Stomach (tissue), 9 donors: Measurements from ENCODE around the gene SUN1. TPM values are rescaled to one million over a fixed set of nuclear protein-coding genes. Genes with fewer than 3 reads are reported as not detected.

Experiments
- DNase-seq, 2 donors: peaks; one replicate each; pipeline versions ENCODE4 v3.0.0 to v3.0.0-alpha.2; 2013 to 2019
- H3K27ac ChIP-seq, 5 donors: fragments of 200-600 bp in 4 of 5; sonication (generic) in 4 of 5; one replicate each; pipeline ENCODE4 v1.5.1; 2013 to 2019; ENCODE audit warnings: mild to moderate bottlenecking in 1 of 5, moderate library complexity in 1 of 5
- H3K27me3 ChIP-seq, 3 donors: fragments of 200-600 bp; sonication (generic); one replicate each; pipeline ENCODE4 v1.5.1; 2017 to 2019; ENCODE audit warnings: mixed run types in 1 of 3
- H3K36me3 ChIP-seq, 4 donors: fragments of 200-600 bp; sonication (generic); 1 replicate in 3 of 4; 2 replicates in 1 of 4; pipeline ENCODE4 v1.5.1; 2016 to 2019
- H3K4me1 ChIP-seq, 4 donors: fragments of 200-600 bp; sonication (generic); one replicate each; pipeline ENCODE4 v1.5.1; 2016 to 2019
- H3K4me3 ChIP-seq, 4 donors: fragments of 200-600 bp; sonication (generic) in 3 of 4; one replicate each; pipeline ENCODE4 v1.5.1; 2016 to 2019; ENCODE audit warnings: mild to moderate bottlenecking in 1 of 4
- H3K9me3 ChIP-seq, 4 donors: fragments of 200-600 bp; sonication (generic); one replicate each; pipeline ENCODE4 v1.5.1; 2016 to 2019
- CTCF ChIP-seq, 7 experiments: fragments of 450-650 bp in 4 of 7; fragments of 200-600 bp in 3 of 7; sonication (generic) in 3 of 7; IDR thresholded peaks; one replicate each; pipeline ENCODE4 v1.5.1; 2016 to 2019; ENCODE audit warnings: antibody characterized with exemption in 7 of 7, control low read depth in 2 of 7, mild to moderate bottlenecking in 1 of 7
- EP300 ChIP-seq: sonication (generic); formaldehyde crosslinking; IDR thresholded peaks from one replicate; pipeline ENCODE4 v1.6.1; 2017; ENCODE audit warnings: antibody characterized with exemption
- POLR2A ChIP-seq, 4 donors: fragments of 450-650 bp; IDR thresholded peaks; one replicate each; pipeline ENCODE4 v1.6.1; 2016; ENCODE audit warnings: antibody characterized with exemption in 4 of 4, control low read depth in 2 of 4, mild to moderate bottlenecking in 1 of 4, moderate library complexity in 1 of 4
- POLR2AphosphoS5 ChIP-seq, 3 donors: sonication (generic); formaldehyde crosslinking; IDR thresholded peaks; one replicate each; pipeline ENCODE4 v1.6.1; 2016; ENCODE audit warnings: antibody characterized with exemption in 3 of 3
- WGBS, 5 donors: extraction: QIAGEN DNeasy Blood & Tissue Kit in 3 of 5; methylation state at CpG; one replicate each; pipeline versions ENCODE4 v1.1.5 to v1.1.7; 2013 to 2018; 5-methylcytosine and 5-hydroxymethylcytosine counted together
- intact Hi-C: fragments of 100-400 bp; cut with DNase I; formaldehyde crosslinking; loops from one replicate; pipeline ENCODE4 v1.15.1; 2023; ENCODE audit warnings: low total_unique reads
- polyA plus RNA-seq, 3 donors: library from polyadenylated mRNA; stranded (reverse); fragments of 200-250 nt; gene quantifications; one replicate each; pipeline ENCODE4 v1.2.3, GENCODE V29; 2013
- total RNA-seq, 5 donors: library from RNA; depleted of rRNA; stranded (reverse); fragments of >200 nt; gene quantifications; one replicate each; pipeline versions ENCODE4 v1.1.0 to v1.2.3, GENCODE V29; 2014 to 2016
- donor health status: healthy with polysubstance abuse.
- donor health status: Bipolar disorder and iron deficiency.
- donor health status: healthy.

SUN1 gene
- total and polyA plus RNA-seq, 8 donors, result 15.9 to 242 (median 117) TPM

- Histone ChIP-seq H3K4me3 (no peak overlapping the region), H3K27me3 (no peaks in the 10 kb centered on the region), H3K9me3 (no peaks in the 10 kb centered on the region), H3K4me1 (peaks cover 23 to 48% (median 38%) of the 10 kb centered on the region in 4 donors), H3K36me3 (peaks cover 52 to 74% (median 68%) of the 10 kb centered on the region in 4 donors), H3K27ac (no peak overlapping the region)
- intact Hi-C loops, result no loop called here
- no peak for DNase-seq
- 86 to 90% (median 89%) methylated on average over 27 to 43 of the region's 43 CpGs for whole genome bisulfite sequencing, 5 donors
- no peak for TF ChIP-seq POLR2AphosphoS5 (IDR thresholded peaks at IDR 0.05)
Observed at GRCh38 chr7:888081-889024, 56.1 kb downstream of the SUN1 start.

- H3K27me3 ChIP-seq, result no peaks in the 10 kb centered on the region
- H3K27ac ChIP-seq, result no peak overlapping the region
- no peak for DNase-seq
- intact Hi-C loops, result no loop called here
- H3K9me3 ChIP-seq, result no peaks in the 10 kb centered on the region
- WGBS, 5 donors, result 90 to 97% (median 93%) methylated on average over 13 to 15 of the region's 15 CpGs
- H3K36me3 ChIP-seq, result peaks cover 58 to 76% (median 74%) of the 10 kb centered on the region in 4 donors
- peaks cover 17 to 41% (median 32%) of the 10 kb centered on the region in 4 donors for H3K4me1 ChIP-seq
- no peak overlapping the region for H3K4me3 ChIP-seq
- TF ChIP-seq EP300, result no peak
- TF ChIP-seq POLR2AphosphoS5 (IDR thresholded peaks at IDR 0.05), result no peak
- no peak for TF ChIP-seq CTCF (IDR thresholded peaks at IDR 0.05)
- no peak for TF ChIP-seq POLR2A (IDR thresholded peaks at IDR 0.05)
Observed at GRCh38 chr7:889025-889390, 56.7 kb downstream of the SUN1 start.

- Histone ChIP-seq H3K36me3 (peaks cover 61 to 80% (median 78%) of the 10 kb centered on the region in 4 donors), H3K9me3 (no peaks in the 10 kb centered on the region), H3K27ac (no peak overlapping the region), H3K4me3 (no peak overlapping the region), H3K4me1 (peaks cover 13 to 37% (median 28%) of the 10 kb centered on the region in 4 donors), H3K27me3 (no peaks in the 10 kb centered on the region)
- no peak for DNase-seq
- TF ChIP-seq POLR2A (IDR thresholded peaks at IDR 0.05) (no peak), POLR2AphosphoS5 (IDR thresholded peaks at IDR 0.05) (no peak)
- intact Hi-C loops, result no loop called here
- 89 to 99% (median 97%) methylated on average over 12 to 16 of the region's 18 CpGs for WGBS, 5 donors
Observed at GRCh38 chr7:889391-889790, 57.1 kb downstream of the SUN1 start.

- 86 to 95% (median 93%) methylated on average over 15 of the region's 15 CpGs for WGBS, 5 donors
- Histone ChIP-seq H3K27ac (no peak overlapping the region), H3K9me3 (no peaks in the 10 kb centered on the region), H3K4me1 (peaks cover 1 to 22% (median 13%) of the 10 kb centered on the region in 4 donors), H3K27me3 (no peaks in the 10 kb centered on the region), H3K36me3 (peaks cover 75 to 93% (median 93%) of the 10 kb centered on the region in 4 donors), H3K4me3 (no peak overlapping the region)
- intact Hi-C loops, result no loop called here
- TF ChIP-seq POLR2A (IDR thresholded peaks at IDR 0.05) (no peak), CTCF (IDR thresholded peaks at IDR 0.05) (no peak), POLR2AphosphoS5 (IDR thresholded peaks at IDR 0.05) (no peak), EP300 (no peak)
- DNase-seq, result no peak
Observed at GRCh38 chr7:890868-891267, 58.6 kb downstream of the SUN1 start.

GRCh38 chr7:891291-891690, 59.0 kb downstream of the SUN1 start:
- no peak for DNase-seq

More at GRCh38 chr7:891291-891690, 59.0 kb downstream of the SUN1 start:
- Histone ChIP-seq H3K9me3 (no peaks in the 10 kb centered on the region), H3K4me1 (peaks cover 0 to 18% (median 9%) of the 10 kb centered on the region in 4 donors), H3K4me3 (no peak overlapping the region), H3K27me3 (no peaks in the 10 kb centered on the region), H3K36me3 (peaks cover 74 to 93% (median 93%) of the 10 kb centered on the region in 4 donors), H3K27ac (no peak overlapping the region)
- intact Hi-C loops, result no loop called here
- no peak for TF ChIP-seq EP300
- no peak for TF ChIP-seq CTCF (IDR thresholded peaks at IDR 0.05)
- no peak for TF ChIP-seq POLR2AphosphoS5 (IDR thresholded peaks at IDR 0.05)
- no peak for TF ChIP-seq POLR2A (IDR thresholded peaks at IDR 0.05)
- WGBS, 5 donors, result 94 to 96% (median 96%) methylated on average over 29 of the region's 29 CpGs
